H1 (cell line): ENCODE results near the gene RTTN. TPM values are rescaled to one million over a fixed set of nuclear protein-coding genes. Genes with fewer than 3 reads are reported as not detected.

Experiments
- RNF2 ChIP-seq: fragments of 200-900, 300-1000 bp; sonication (generic); IDR thresholded peaks from 2 replicates; pipeline ENCODE4 v1.7.1; 2016; ENCODE audit warnings: borderline replicate concordance, low read depth, mild to moderate bottlenecking, antibody characterized with exemption, low read length; ENCODE audit not compliant: poor library complexity, severe bottlenecking; ENCODE audit errors: missing control alignments
- polyA plus RNA-seq, 7 experiments: library from polyadenylated mRNA; depleted of rRNA in 3 of 7; stranded (reverse) in 5 of 7; unstranded in 2 of 7; fragments of >200 nt in 5 of 7; fragments of 200-250 nt in 2 of 7; gene quantifications; 1 replicate in 5 of 7; 2 replicates in 1 of 7; 4 replicates in 1 of 7; pipeline versions ENCODE4 v1.2.1 to v1.2.3, GENCODE V29; 2011 to 2013; ENCODE audit warnings: missing spikeins in 2 of 7, mixed read lengths in 2 of 7
- total RNA-seq: library from RNA; stranded (reverse); fragmentation: NEBNext Ultra II Directional; extraction: Animal tissue kit (Norgen Biotek cat#: 25700); gene quantifications from 2 replicates; pipeline ENCODE4 v1.2.1, GENCODE V29; 2021

The RTTN gene
- total and polyA plus RNA-seq, 2 of the 8 experiments (the other 6 are each of a cell fraction or from before 2014, with no cell fraction given), result 9.1 to 21.4 TPM

- TF ChIP-seq RNF2, result no peak
These were observed 248.5 kb downstream of the RTTN start (continued) for GRCh38 chr18:69956665-69957620.
